Measurements from ENCODE around the gene PMPCB.

GRCh38 chr7:103346396-103346795 is 49.2 kb downstream of the PMPCB start:
- no peak for TF ChIP-seq PML (IDR thresholded peaks at IDR 0.05; ENCODE audit: low read length)
- TF ChIP-seq CBFB (IDR thresholded peaks at IDR 0.05; ENCODE audit: low read depth), result no peak
- TF ChIP-seq YY1 (IDR thresholded peaks at IDR 0.05; ENCODE audit: low read depth, low read length), result no peak
- TF ChIP-seq MAX (IDR thresholded peaks at IDR 0.05; ENCODE audit: low read depth, low read length), result no peak
- no peak for TF ChIP-seq CTCF (IDR thresholded peaks at IDR 0.05 in 2 of 3, conservative IDR thresholded peaks at IDR 0.05 in 1 of 3; ENCODE audit: control insufficient read depth in 2 of 3, extremely low read depth in 1 of 3, insufficient read depth in 1 of 3, low read depth in 3 of 3, low read length in 3 of 3)
- no peak for TF ChIP-seq ZNF24 (IDR thresholded peaks at IDR 0.05)
- TF ChIP-seq POLR2A (IDR thresholded peaks at IDR 0.05; ENCODE audit: low read depth, low read length), result no peak
- no peak for TF ChIP-seq SRF (IDR thresholded peaks at IDR 0.05; ENCODE audit: low read depth in 2 of 2, low read length in 2 of 2)
- TF ChIP-seq SREBF1 (IDR thresholded peaks at IDR 0.05; ENCODE audit: low read length), result no peak

Measured in GM12878 (cell line).